ENCODE measurements around the gene SUCLG1.

SUCLG1 gene

GRCh38 chr2:84375020-84375419 is 84.1 kb downstream of the SUCLG1 start:
- no peak for ATAC-seq (ENCODE audit: low read depth)
- Histone ChIP-seq H3K9me3 (ENCODE audit: severe bottlenecking) (no peaks in the 10 kb centered on the region), H3K27me3 (ENCODE audit: insufficient read depth, poor library complexity, severe bottlenecking) (no peaks in the 10 kb centered on the region), H3K27ac (ENCODE audit: poor library complexity, severe bottlenecking) (no peak overlapping the region), H3K4me1 (ENCODE audit: insufficient read depth, poor library complexity, severe bottlenecking) (no peaks in the 10 kb centered on the region), H3K4me3 (ENCODE audit: severe bottlenecking) (no peak overlapping the region), H3K36me3 (ENCODE audit: low read depth) (no peaks in the 10 kb centered on the region)
- no peak for DNase-seq (ENCODE audit: low spot score)
- TF ChIP-seq CTCF (IDR thresholded peaks at IDR 0.05; ENCODE audit: poor library complexity, severe bottlenecking): no peak

GRCh38 chr2:84373866-84374265 is 85.2 kb downstream of the SUCLG1 start:
- no peaks in the 10 kb centered on the region for H3K27me3 ChIP-seq (ENCODE audit: insufficient read depth, poor library complexity, severe bottlenecking)
- no peak overlapping the region for H3K4me3 ChIP-seq (ENCODE audit: severe bottlenecking)
- no peak for TF ChIP-seq CTCF (IDR thresholded peaks at IDR 0.05; ENCODE audit: poor library complexity, severe bottlenecking)
- no peaks in the 10 kb centered on the region for H3K36me3 ChIP-seq (ENCODE audit: low read depth)
- DNase-seq (ENCODE audit: low spot score): no peak
- H3K27ac ChIP-seq (ENCODE audit: poor library complexity, severe bottlenecking): no peak overlapping the region
- no peaks in the 10 kb centered on the region for H3K4me1 ChIP-seq (ENCODE audit: insufficient read depth, poor library complexity, severe bottlenecking)
- no peaks in the 10 kb centered on the region for H3K9me3 ChIP-seq (ENCODE audit: severe bottlenecking)
- no peak for ATAC-seq (ENCODE audit: low read depth)

Measured in RWPE2 (cell line).